Measurements from ENCODE around the gene APRT.
A peak's percentile ranks its signal among the peaks of the same experiment; 100 is the strongest.
"Not testable (repeated sequence)": the region's sequence is repeated elsewhere in the genome, so short reads cannot be mapped to it uniquely, and the experiment has no call there.

Gene APRT

GRCh38 chr16:88842308-88842756 is 30.6 kb upstream of the APRT start:
- DNase-seq (ENCODE audit: low spot score): no peak

DNA sequence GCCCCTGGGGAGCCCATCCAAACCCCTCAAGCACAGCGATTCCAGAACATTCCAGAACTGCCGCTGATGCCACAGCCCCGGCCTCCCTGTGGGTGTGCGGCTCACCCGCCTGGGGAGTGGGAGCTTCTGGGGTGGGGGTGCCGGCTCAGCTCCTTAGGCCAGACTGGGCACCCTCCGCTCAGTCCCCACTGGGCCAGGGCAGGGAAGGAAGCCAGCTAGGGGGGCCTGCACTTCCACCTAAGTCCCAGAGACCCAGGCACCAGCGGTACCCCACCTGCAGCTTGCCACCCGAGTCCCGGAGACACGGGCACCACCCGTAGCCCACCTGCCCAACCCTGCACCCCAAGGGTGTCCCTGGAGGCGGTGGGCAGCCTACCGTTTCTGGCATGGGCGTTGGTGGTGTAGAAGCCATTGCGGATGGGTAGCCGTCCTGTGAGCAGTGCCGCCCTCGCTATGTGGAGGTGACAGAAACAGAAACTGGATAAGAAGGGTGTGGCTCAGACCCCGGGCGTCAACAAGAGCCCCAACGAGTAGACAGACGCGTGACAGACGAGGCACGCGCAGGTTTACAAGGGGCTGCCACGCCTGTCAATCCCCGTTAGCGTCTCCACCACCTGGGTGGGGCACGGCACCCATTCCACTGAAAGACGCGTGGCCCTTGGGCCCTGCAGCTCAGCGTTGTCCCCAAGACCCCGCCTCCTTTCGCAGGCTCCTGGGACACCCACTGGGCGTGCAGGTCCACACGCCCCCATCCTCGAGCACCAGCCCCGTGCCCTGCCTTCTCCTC is 30.0 kb upstream of the APRT start:
- no peak for DNase-seq (ENCODE audit: low spot score)

DNA sequence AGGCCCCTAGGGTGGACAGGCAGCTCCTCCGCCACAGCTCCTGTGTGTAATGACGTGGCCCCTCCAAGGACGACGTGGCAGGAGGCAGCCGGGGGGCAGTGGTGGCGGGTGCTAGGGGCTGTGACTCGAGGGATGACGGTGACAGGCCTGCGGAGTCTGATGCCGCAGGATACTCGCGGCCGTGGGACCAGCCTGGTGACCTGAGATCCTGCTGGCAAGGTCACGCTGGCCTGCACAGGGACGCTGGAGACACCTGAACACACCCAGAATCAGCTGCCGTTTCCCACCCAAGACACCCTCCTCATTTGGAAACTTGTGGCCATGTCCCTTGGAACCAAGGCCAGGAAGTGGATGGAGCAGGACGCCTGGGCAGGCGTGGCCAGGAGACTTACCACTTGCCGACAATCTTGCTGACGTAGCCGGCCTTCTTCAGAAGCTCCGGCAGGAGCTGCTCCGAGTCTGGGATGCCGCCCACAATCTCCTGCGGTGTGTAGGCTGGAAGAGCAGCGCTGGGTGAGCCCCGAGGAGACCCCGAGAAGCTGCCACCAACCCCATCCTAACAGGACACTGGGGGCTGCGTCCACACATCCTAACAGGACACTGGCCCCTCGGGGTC is 29.0 kb upstream of the APRT start:
- no peak for DNase-seq (ENCODE audit: low spot score)

GRCh38 chr16:88839745-88840599 is 28.2 kb upstream of the APRT start:
- DNase-seq (ENCODE audit: low spot score): no peak

- peak; percentile 52 for DNase-seq (ENCODE audit: low spot score)
Measured at GRCh38 chr16:88839026-88839529, 27.4 kb upstream of the APRT start.

DNA sequence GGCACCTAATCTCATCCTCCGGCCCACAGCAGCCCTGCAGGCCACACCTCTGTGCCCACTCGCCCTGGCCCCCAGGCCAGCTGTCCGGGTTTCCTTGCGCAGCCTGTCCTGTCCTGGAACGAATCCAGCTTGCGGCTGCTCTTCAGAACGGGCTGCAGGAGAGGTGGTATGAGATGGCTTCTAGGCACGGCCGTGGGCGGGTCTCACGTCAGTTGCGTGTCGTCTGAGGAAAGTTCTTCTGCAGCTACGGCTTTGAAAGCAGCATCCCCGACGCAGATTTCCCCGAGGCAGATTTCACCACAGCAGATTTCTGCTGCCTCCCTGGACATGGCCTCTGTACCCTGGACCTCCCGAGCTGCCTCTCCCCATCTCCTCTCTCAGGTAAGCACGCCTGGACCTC is 26.8 kb upstream of the APRT start:
- DNase-seq (ENCODE audit: low spot score): no peak

DNA sequence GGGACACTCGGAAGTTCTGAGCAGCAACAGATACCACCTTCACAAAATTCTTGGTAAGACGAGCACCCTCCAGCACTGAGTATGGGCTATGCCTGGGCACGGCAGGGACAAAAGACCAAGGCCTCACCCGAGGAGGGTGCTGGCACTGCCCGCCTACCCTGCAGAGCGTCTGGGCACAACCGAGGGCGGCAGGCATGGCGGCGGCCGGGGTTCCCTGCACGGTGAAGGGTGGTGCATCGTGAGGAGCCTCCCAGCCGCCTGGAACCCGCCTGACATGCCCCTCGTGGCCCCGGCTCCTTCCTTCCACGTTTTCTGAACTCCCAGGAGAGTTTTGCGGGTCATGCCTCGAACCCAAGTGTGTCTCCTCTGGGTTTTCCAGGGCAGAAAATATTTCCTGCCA is 26.1 kb upstream of the APRT start:
- DNase-seq (ENCODE audit: low spot score): no peak

GRCh38 chr16:88836791-88837190 is 25.1 kb upstream of the APRT start:
- no peak for DNase-seq (ENCODE audit: low spot score)

DNA sequence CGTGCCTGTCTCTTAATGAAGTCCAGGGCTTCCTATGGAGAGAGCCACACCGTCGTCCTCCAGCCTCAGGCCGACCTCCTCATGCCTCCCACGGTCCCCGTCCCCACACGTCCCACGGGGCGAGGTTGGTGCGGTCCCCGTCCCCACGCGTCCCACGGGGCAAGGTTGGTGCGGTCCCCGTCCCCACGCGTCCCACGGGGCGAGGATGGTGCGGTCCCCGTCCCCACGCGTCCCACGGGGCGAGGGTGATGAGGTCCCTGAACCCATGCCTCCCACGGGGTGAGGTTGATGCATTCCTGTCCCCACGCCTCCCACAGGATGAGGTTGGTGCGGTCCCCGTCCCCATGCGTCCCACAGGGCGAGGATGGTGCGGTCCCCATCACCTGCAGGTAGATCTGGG is 24.1 kb upstream of the APRT start:
- no peak for DNase-seq (ENCODE audit: low spot score)

GRCh38 chr16:88835383-88835782 is 23.7 kb upstream of the APRT start:
- no peak for DNase-seq (ENCODE audit: low spot score)

DNA sequence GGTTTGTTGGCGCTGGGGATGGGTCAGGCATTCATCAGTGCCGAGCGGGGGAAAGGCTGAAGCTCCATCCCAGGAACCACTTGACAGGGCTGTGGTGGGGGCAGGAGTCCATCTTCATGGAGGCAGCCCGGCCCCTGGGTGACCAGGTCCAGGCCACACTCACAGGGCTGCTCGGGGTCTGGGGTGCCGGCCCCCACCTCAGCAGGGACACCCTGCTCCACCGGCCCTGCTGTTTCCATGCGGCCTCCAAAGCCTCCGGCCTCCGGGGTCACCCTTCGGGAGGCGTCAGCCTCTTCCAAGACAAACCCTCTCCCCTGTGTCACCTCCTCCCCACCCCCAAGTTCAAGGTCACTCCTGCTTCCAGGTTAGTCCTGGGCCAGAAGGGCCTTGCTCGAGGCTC is 22.9 kb upstream of the APRT start:
- DNase-seq (ENCODE audit: low spot score): no peak

GRCh38 chr16:88833086-88833485 is 21.4 kb upstream of the APRT start:
- DNase-seq (ENCODE audit: low spot score): no peak

DNA sequence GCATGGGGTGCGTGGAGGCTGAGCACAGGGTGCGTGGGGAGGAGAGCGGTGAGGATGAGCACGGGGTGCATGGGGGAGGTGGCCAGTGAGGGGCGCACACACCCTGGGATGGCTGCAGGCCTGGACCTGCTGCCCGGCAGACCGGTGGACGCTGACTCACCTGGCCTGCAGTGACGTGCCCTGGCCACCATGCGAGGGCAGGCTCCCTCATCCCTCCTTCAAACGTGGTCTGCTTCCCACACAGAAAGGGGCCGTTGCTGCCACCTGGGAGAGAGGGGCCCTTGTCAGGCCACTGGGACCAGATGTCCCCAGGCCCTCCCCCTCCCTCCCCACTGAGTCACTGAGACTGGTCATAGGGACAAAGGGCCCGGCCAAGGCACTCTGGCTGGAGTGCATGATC is 20.1 kb upstream of the APRT start:
- DNase-seq (ENCODE audit: low spot score): no peak

- DNase-seq (ENCODE audit: low spot score): no peak
Measured at GRCh38 chr16:88830783-88831182, 19.1 kb upstream of the APRT start.

- DNase-seq (ENCODE audit: low spot score): no peak
Measured at GRCh38 chr16:88830258-88830657, 18.5 kb upstream of the APRT start.

DNA sequence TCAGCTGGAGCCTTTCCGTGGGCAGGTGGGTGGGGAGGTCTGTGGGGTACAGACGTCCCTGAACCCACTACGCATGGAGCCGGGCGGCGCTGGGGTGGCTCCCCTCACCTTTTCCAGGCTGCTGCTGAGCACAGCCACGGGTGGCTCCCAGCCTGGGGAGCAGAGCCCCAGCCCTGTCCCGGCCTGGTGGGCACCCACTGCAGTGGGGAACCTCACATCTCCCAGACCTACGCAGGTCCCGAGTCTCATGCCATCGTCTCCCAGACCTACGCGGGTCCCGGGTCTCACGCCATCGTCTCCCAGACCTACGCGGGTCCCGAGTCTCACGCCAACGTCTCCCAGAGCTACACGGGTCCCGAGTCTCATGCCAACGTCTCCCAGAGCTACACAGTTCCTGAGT is 17.0 kb upstream of the APRT start:
- DNase-seq (ENCODE audit: low spot score): no peak

DNA sequence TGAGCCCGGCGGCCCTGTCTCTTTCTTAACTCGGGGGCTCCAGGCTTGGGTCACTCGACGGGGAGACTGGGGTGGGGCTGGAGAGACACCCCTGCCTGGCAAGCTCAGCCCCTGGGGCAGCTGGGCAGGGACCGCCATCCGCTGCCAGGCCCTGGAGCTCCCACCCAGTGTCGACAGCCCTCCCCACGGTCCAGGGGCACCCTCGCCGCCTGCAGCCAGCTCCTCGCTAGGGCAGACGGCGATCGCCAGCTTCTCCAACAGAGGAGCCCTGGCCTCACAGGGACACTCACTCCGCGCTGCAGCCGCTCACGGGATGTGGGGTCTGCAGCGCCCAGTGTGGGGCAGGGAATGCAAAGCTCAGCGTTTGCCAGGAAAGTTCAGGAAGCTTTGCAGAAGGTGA is 16.0 kb upstream of the APRT start:
- no peak for DNase-seq (ENCODE audit: low spot score)

GRCh38 chr16:88826070-88826840 is 14.5 kb upstream of the APRT start:
- DNase-seq (ENCODE audit: low spot score): no peak

- DNase-seq (ENCODE audit: low spot score): no peak
Measured at GRCh38 chr16:88825146-88825545, 13.4 kb upstream of the APRT start.

- DNase-seq (ENCODE audit: low spot score): no peak
Measured at GRCh38 chr16:88824256-88825077, 12.7 kb upstream of the APRT start.

DNA sequence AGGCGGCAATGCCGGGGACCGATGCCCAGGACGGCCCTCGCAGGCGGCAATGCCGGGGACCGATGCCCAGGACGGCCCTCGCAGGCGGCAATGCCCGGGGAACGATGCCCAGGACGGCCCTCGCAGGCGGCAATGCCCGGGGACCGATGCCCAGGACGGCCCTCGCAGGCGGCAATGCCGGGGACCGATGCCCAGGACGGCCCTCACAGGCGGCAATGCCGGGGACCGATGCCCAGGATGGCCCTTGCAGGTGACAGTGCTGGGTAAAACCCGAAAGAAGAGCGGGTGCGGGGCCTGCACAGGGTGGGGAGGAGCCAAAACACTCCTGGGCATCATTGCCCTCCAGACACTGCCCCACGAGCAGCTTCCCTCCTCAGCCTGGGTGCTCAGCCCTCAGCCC is 11.9 kb upstream of the APRT start:
- not testable (repeated sequence) for DNase-seq (ENCODE audit: low spot score)

Measured in HuH-7 (cell line).